K562 (cell line): ENCODE data around the gene AK5. TPM values are rescaled to one million over a fixed set of nuclear protein-coding genes. Genes with fewer than 3 reads are reported as not detected.

Source experiments
- ATAC-seq: fragments of 200-7000 bp; cut with Tn5 transposase; 3 replicates; pipeline ENCODE4 v1.9.1; 2020; ENCODE audit warnings: moderate library complexity
- BruUV-seq: library from RNA; stranded (reverse); fragments of 400-500 nt; replicated peaks from 2 replicates; lab custom pipeline; 2021; lab: Mats Ljungman, UMichigan
- CTCF ChIA-PET: fragments of 300-600 bp; formaldehyde crosslinking; extraction: SDS; loops from one replicate; lab custom pipeline; 2021; ENCODE audit warnings: low intra/inter-chr PET ratio; lab: Yijun Ruan, JAX
- POLR2A ChIA-PET: fragments of 300-600, 350-650 bp; sonication (Branson Sonifier 250); formaldehyde crosslinking; extraction: SDS; loops from one replicate; lab custom pipeline; 2021; ENCODE audit warnings: antibody characterized with exemption, inconsistent platforms; lab: Yijun Ruan, JAX
- DNase-seq, 4 experiments: peaks; one replicate each; pipeline versions ENCODE4 v3.0.0 to v3.0.0-alpha.2; 2011 to 2018; ENCODE audit warnings: low spot score in 3 of 4, mixed read lengths in 3 of 4; ENCODE audit errors: extremely low read depth in 1 of 4
- FAIRE-seq: peaks from 2 replicates; lab custom pipeline; 2011; peaks lifted over from hg19 to GRCh38; lab: Jason Lieb, UNC
- H2AFZ ChIP-seq: 2 replicates; pipeline ENCODE4 v1.6.0; 2011; ENCODE audit warnings: low read depth, low read length, control low read depth, inconsistent platforms
- H3K27ac ChIP-seq: fragments of 200-600 bp; 3 replicates; pipeline ENCODE4 v1.8.0; 2011; ENCODE audit warnings: low read depth, mild to moderate bottlenecking, control low read depth, inconsistent platforms, low read length, moderate library complexity, mixed read lengths; ENCODE audit errors: extremely low read depth
- H3K27me3 ChIP-seq, 2 experiments: fragments of 300-600 bp in 1 of 2; 2 replicates in 1 of 2; 3 replicates in 1 of 2; pipeline versions ENCODE4 v1.6.0 to v1.8.0; 2011; ENCODE audit warnings: inconsistent platforms in 2 of 2, low read length in 2 of 2, mild to moderate bottlenecking in 1 of 2, mixed read lengths in 1 of 2, moderate library complexity in 1 of 2; ENCODE audit not compliant: control insufficient read depth in 2 of 2, insufficient read depth in 2 of 2
- H3K36me3 ChIP-seq: fragments of 300-600 bp; 3 replicates; pipeline ENCODE4 v1.8.0; 2011; ENCODE audit warnings: mild to moderate bottlenecking, low read length, inconsistent platforms; ENCODE audit not compliant: control insufficient read depth, insufficient read depth
- H3K4me1 ChIP-seq, 2 experiments: fragments of 200-600 bp in 1 of 2; replicated peaks in 1 of 2; 2 replicates in 1 of 2; 3 replicates in 1 of 2; pipeline versions ENCODE4 v1.5.1 to v1.8.0; 2011; ENCODE audit warnings: inconsistent platforms in 2 of 2, low read length in 2 of 2, mild to moderate bottlenecking in 1 of 2, mixed read lengths in 1 of 2, moderate library complexity in 1 of 2; ENCODE audit not compliant: control insufficient read depth in 2 of 2, insufficient read depth in 2 of 2
- H3K4me2 ChIP-seq: 2 replicates; pipeline ENCODE4 v1.6.1; 2011; ENCODE audit warnings: low read length, control low read depth, inconsistent platforms, mixed read lengths; ENCODE audit not compliant: insufficient read depth
- H3K4me3 ChIP-seq: fragments of 200-600 bp; sonication (generic), shearing (Covaris generic); 2 replicates; pipeline ENCODE4 v1.5.1; 2016; ENCODE audit warnings: control low read depth, inconsistent platforms
- H3K79me2 ChIP-seq: fragments of 200-600 bp; 3 replicates; pipeline ENCODE4 v1.8.0; 2011; ENCODE audit warnings: low read length, inconsistent platforms; ENCODE audit not compliant: control insufficient read depth, insufficient read depth
- H3K9ac ChIP-seq, 2 experiments: 2 replicates each; pipeline versions ENCODE4 v1.6.0 to v1.6.1; 2011; ENCODE audit warnings: low read depth in 2 of 2, low read length in 2 of 2, control low read depth in 1 of 2, inconsistent platforms in 1 of 2, mild to moderate bottlenecking in 1 of 2, mixed read lengths in 1 of 2; ENCODE audit not compliant: insufficient read depth in 1 of 2
- H3K9me1 ChIP-seq: one replicate; pipeline ENCODE4 v1.6.0; 2011; ENCODE audit warnings: inconsistent platforms, mild to moderate bottlenecking, low read length, moderate library complexity; ENCODE audit not compliant: control insufficient read depth, insufficient read depth
- H3K9me3 ChIP-seq: replicated peaks from 2 replicates; pipeline ENCODE4 v1.5.1; 2011; ENCODE audit warnings: low read depth, low read length, inconsistent platforms; ENCODE audit not compliant: control insufficient read depth, insufficient read depth
- H4K20me1 ChIP-seq: replicated peaks from 2 replicates; pipeline ENCODE4 v1.6.1; 2011; ENCODE audit warnings: low read length, inconsistent platforms, mixed read lengths; ENCODE audit not compliant: control insufficient read depth, insufficient read depth
- C11orf30 ChIP-seq: fragments of 450-650 bp; IDR thresholded peaks from 2 replicates; pipeline ENCODE4 v1.6.1; 2016; ENCODE audit warnings: low read depth, mild to moderate bottlenecking
- HBP1 ChIP-seq: fragments of 450-650 bp; formaldehyde crosslinking; IDR thresholded peaks from 2 replicates; pipeline ENCODE4 v1.4.0; 2022; ENCODE audit warnings: missing genetic modification characterization
- HMGXB4 ChIP-seq: sonication (generic); formaldehyde crosslinking; IDR thresholded peaks from 2 replicates; pipeline ENCODE4 v1.8.1; 2023; ENCODE audit warnings: mild to moderate bottlenecking, missing genetic modification reagents
- KDM5B ChIP-seq: fragments of 200-600 bp; sonication (generic); IDR thresholded peaks from 2 replicates; pipeline ENCODE4 v1.6.1; 2012; ENCODE audit warnings: low read depth, mild to moderate bottlenecking, moderate library complexity, low read length, control low read depth, inconsistent platforms; ENCODE audit not compliant: insufficient replicate concordance
- MAFF ChIP-seq: IDR thresholded peaks from 2 replicates; pipeline ENCODE4 v1.6.1; 2012; ENCODE audit warnings: low read length, improper control_type of control experiment
- MAFG ChIP-seq: fragments of 450-650 bp; conservative IDR thresholded peaks from 2 replicates; pipeline ENCODE4 v1.6.1; 2016; ENCODE audit warnings: missing genetic modification characterization, missing compliant biosample characterization
- NFE2 ChIP-seq: IDR thresholded peaks from 2 replicates; pipeline ENCODE4 v1.6.1; 2014; ENCODE audit warnings: antibody characterized with exemption, low read depth
- VEZF1 ChIP-seq: fragments of 200-800 bp; sonication (Bioruptor generic); IDR thresholded peaks from 2 replicates; pipeline ENCODE4 v1.6.1; 2017; ENCODE audit warnings: missing genetic modification characterization, missing compliant biosample characterization
- ZNF280A ChIP-seq: fragments of 450-650 bp; IDR thresholded peaks from 2 replicates; pipeline ENCODE4 v1.6.1; 2018; ENCODE audit warnings: mild to moderate bottlenecking, low read depth; ENCODE audit not compliant: partially characterized antibody
- ZNF316 ChIP-seq: fragments of 450-650 bp; IDR thresholded peaks from 2 replicates; pipeline ENCODE4 v1.6.1; 2016
- WGBS: fragments of 100-300 bp; shearing (Covaris generic); methylation state at CpG from one replicate; pipeline ENCODE4 v1.1.6; 2016; ENCODE audit warnings: low coverage, mixed read lengths; ENCODE audit not compliant: insufficient coverage; ENCODE audit errors: missing lambda C conversion rate; 5-methylcytosine and 5-hydroxymethylcytosine counted together
- in situ Hi-C: fragments of 300-500 bp; cut with MboI; formaldehyde crosslinking; loops from 4 replicates; pipeline ENCODE4 v1.15.0; 2018; ENCODE audit warnings: inconsistent platforms, mixed read lengths
- intact Hi-C: fragments of 100-400 bp; cut with micrococcal nuclease; formaldehyde crosslinking; loops from 2 replicates; pipeline ENCODE4 v1.14.2; 2022
- polyA plus RNA-seq, 8 experiments: library from polyadenylated mRNA; depleted of rRNA in 4 of 8; stranded (reverse) in 5 of 8; unstranded in 3 of 8; fragments of >200 nt; fragmentation: Nextera tagmentation in 2 of 8; fragmentation: Illumina TruSeq in 1 of 8; extraction: Ambion mirVana in 2 of 8; extraction: Trizol in 1 of 8; gene quantifications; 2 replicates each; pipeline versions ENCODE4 v1.2.1 to v1.2.3, GENCODE V29; 2011 to 2014; ENCODE audit warnings: inconsistent platforms in 1 of 8, missing spikeins in 1 of 8
- total RNA-seq, 7 experiments: library from RNA; depleted of rRNA in 6 of 7; stranded (reverse); fragments of >200 nt in 6 of 7; fragmentation: Illumina TruSeq in 2 of 7; extraction: Trizol in 2 of 7; gene quantifications; 2 replicates each; pipeline versions ENCODE4 v1.2.1 to v1.2.3, GENCODE V29; 2011 to 2021; ENCODE audit warnings: low replicate concordance in 1 of 7

Gene AK5
- total and polyA plus RNA-seq, 9 of the 15 experiments (the other 6 are each of a cell fraction or from before 2014, with no cell fraction given): 0.06 TPM; not detected in 8

- ChIA-PET POLR2A (interaction anchor here (1.2 kb wide), 1 partner anchor 17 kb away, joined by 3 read pairs; no protein-coding TSS in a partner anchor), CTCF (no interaction called here)
- no peaks in the 10 kb centered on the region for H3K9me3 ChIP-seq
- TF ChIP-seq VEZF1 (CRISPR knock-in tag): peak; percentile 25; the same call in 1 of the 2 replicates
- TF ChIP-seq HBP1: no peak
- peak; percentile 50 for TF ChIP-seq ZNF316
- no peak for TF ChIP-seq ZNF280A
- peak; percentile 62; the same call in 1 of the 2 replicates for TF ChIP-seq MAFG (tag)
- no peak for TF ChIP-seq KDM5B
- TF ChIP-seq MAFF: peak; percentile 11; the same call in 1 of the 2 replicates
- no peak for TF ChIP-seq HMGXB4 (CRISPR knock-in tag)
- TF ChIP-seq C11orf30: peak; percentile 45
- TF ChIP-seq NFE2: peak; percentile 41; the same call in 1 of the 2 replicates
- ATAC-seq (peak; percentile 24), FAIRE-seq (no peak), DNase-seq (no peak)
- H3K9me1 ChIP-seq: no peaks in the 10 kb centered on the region
- intact Hi-C loops: loop anchor here (10.0 kb wide), 1 partner anchor 365 kb away; no protein-coding TSS in a partner anchor
- H3K27me3 ChIP-seq: peaks cover 0 to 11% of the 10 kb centered on the region in 2 experiments; a peak in 1 of 5 replicates
- no peak overlapping the region for H3K4me2 ChIP-seq
- H3K4me1 ChIP-seq: peaks cover 0 to 4% of the 10 kb centered on the region in 2 experiments; a peak in 2 of 5 replicates
- H3K36me3 ChIP-seq: no peaks in the 10 kb centered on the region
- WGBS: 32% methylated on average over 3 of the region's 4 CpGs
- no TSS peak for BruUV-seq
- no peak overlapping the region for H2AFZ ChIP-seq
- no peaks in the 10 kb centered on the region for H3K79me2 ChIP-seq
- no peak overlapping the region for H3K27ac ChIP-seq
- no peak overlapping the region for H3K9ac ChIP-seq
- H4K20me1 ChIP-seq: no peaks in the 10 kb centered on the region
- in situ Hi-C loops: no loop called here
- no peak overlapping the region for H3K4me3 ChIP-seq
Observed at GRCh38 chr1:77539519-77540142, 257.8 kb downstream of the AK5 start.
